Upper lobe of left lung (tissue), 4 donors: ENCODE results near the gene PADI6.

Experiments
- CTCF ChIP-seq, 6 experiments: fragments of 450-650 bp in 4 of 6; fragments of 200-600 bp in 2 of 6; sonication (generic) in 2 of 6; IDR thresholded peaks; one replicate each; pipeline ENCODE4 v1.5.1; 2016 to 2019; ENCODE audit warnings: antibody characterized with exemption in 6 of 6
- EP300 ChIP-seq, 4 donors: sonication (generic); formaldehyde crosslinking; IDR thresholded peaks; one replicate each; pipeline ENCODE4 v1.5.1; 2017; ENCODE audit warnings: antibody characterized with exemption in 4 of 4, control low read depth in 2 of 4
- POLR2A ChIP-seq, 4 donors: fragments of 450-650 bp; IDR thresholded peaks; one replicate each; pipeline ENCODE4 v1.5.1; 2016 to 2017; ENCODE audit warnings: antibody characterized with exemption in 4 of 4, mild to moderate bottlenecking in 2 of 4

GRCh38 chr1:17333081-17333480 is 38.9 kb upstream of the PADI6 start:
- TF ChIP-seq POLR2A (IDR thresholded peaks at IDR 0.05) (no peak), CTCF (IDR thresholded peaks at IDR 0.05) (no peak), EP300 (IDR thresholded peaks at IDR 0.05) (no peak)
